ENCODE results near the gene ARHGAP29. TPM values are rescaled to one million over a fixed set of nuclear protein-coding genes. Genes with fewer than 3 reads are reported as not detected.

The ARHGAP29 gene
- total RNA-seq, 1 donor from 2014 or later = 131 TPM

- no peak for DNase-seq (ENCODE audit: low read depth)
- TF ChIP-seq CTCF (conservative IDR thresholded peaks at IDR 0.05; ENCODE audit: low read depth, low read length) = no peak
- H3K4me3 ChIP-seq (ENCODE audit: low read depth, low read length) = no peak overlapping the region
Measured at GRCh38 chr1:94255476-94255875, 18.1 kb upstream of the ARHGAP29 start.

- TF ChIP-seq CTCF (conservative IDR thresholded peaks at IDR 0.05; ENCODE audit: low read depth, low read length) = no peak
Measured at GRCh38 chr1:94254073-94254810, 16.9 kb upstream of the ARHGAP29 start.

GRCh38 chr1:94253456-94254017 lies 16.2 kb upstream of the ARHGAP29 start:
- DNase-seq (ENCODE audit: low read depth) = no peak
- no peak for TF ChIP-seq CTCF (conservative IDR thresholded peaks at IDR 0.05; ENCODE audit: low read depth, low read length)
- H3K4me3 ChIP-seq (ENCODE audit: low read depth, low read length) = no peak overlapping the region

More at GRCh38 chr1:94254073-94254810, 16.9 kb upstream of the ARHGAP29 start:
- DNase-seq (ENCODE audit: low read depth) = no peak
- H3K4me3 ChIP-seq (ENCODE audit: low read depth, low read length) = no peak overlapping the region

- TF ChIP-seq CTCF (conservative IDR thresholded peaks at IDR 0.05; ENCODE audit: low read depth, low read length) = no peak
- no peak for DNase-seq (ENCODE audit: low read depth)
- H3K4me3 ChIP-seq (ENCODE audit: low read depth, low read length) = no peak overlapping the region
Measured at GRCh38 chr1:94250341-94250740, 13.0 kb upstream of the ARHGAP29 start.

GRCh38 chr1:94248956-94249688 lies 11.7 kb upstream of the ARHGAP29 start:
- no peak overlapping the region for H3K4me3 ChIP-seq (ENCODE audit: low read depth, low read length)
- DNase-seq (ENCODE audit: low read depth) = no peak
- no peak for TF ChIP-seq CTCF (conservative IDR thresholded peaks at IDR 0.05; ENCODE audit: low read depth, low read length)

GRCh38 chr1:94247138-94248094 lies 10.0 kb upstream of the ARHGAP29 start:
- H3K4me3 ChIP-seq (ENCODE audit: low read depth, low read length) = peak overlapping the region; percentile 75
- no peak for DNase-seq (ENCODE audit: low read depth)
- no peak for TF ChIP-seq CTCF (conservative IDR thresholded peaks at IDR 0.05; ENCODE audit: low read depth, low read length)
